ENCODE results near the gene NDC80. TPM values are rescaled to one million over a fixed set of nuclear protein-coding genes. Genes with fewer than 3 reads are reported as not detected.
"Not testable (repeated sequence)": the region's sequence is repeated elsewhere in the genome, so short reads cannot be mapped to it uniquely, and the experiment has no call there.

The NDC80 gene
- 10 to 100 TPM in 8 of 12 donors, 1 to 10 TPM in 3, not detected in 1; 6.5 to 23.0 (median 13.8) TPM for polyA plus RNA-seq (ENCODE audit: insufficient read length in 12 of 12)
- long read RNA-seq, donor 1, transcript NDC80-201 (17 exons, 2,172 nt) = major isoform, 5 of 5 reads
- long read RNA-seq, donor 1, partial matches to known transcripts = 0 of 5 reads
- long read RNA-seq, donor 1, other reads (novel, unspliced or antisense) = 0 of 5 reads
- long read RNA-seq, donor 2, partial matches to known transcripts = 0 of 3 reads
- long read RNA-seq, donor 2, other reads (novel, unspliced or antisense) = 0 of 3 reads
- long read RNA-seq, donor 3 = 0 reads
- long read RNA-seq, donor 4 = 0 reads
- long read RNA-seq, donor 5, partial matches to known transcripts = 0 of 1 reads
- long read RNA-seq, donor 5, other reads (novel, unspliced or antisense) = 0 of 1 reads
- long read RNA-seq, donor 6, partial matches to known transcripts = 0 of 1 reads
- long read RNA-seq, donor 6, other reads (novel, unspliced or antisense) = 0 of 1 reads
- long read RNA-seq, donor 7, partial matches to known transcripts = 0 of 2 reads
- long read RNA-seq, donor 7, other reads (novel, unspliced or antisense) = 0 of 2 reads
- long read RNA-seq, donor 8, partial matches to known transcripts = 0 of 3 reads
- long read RNA-seq, donor 8, other reads (novel, unspliced or antisense) = 0 of 3 reads
- long read RNA-seq, donor 9, partial matches to known transcripts = 0 of 2 reads
- long read RNA-seq, donor 9, other reads (novel, unspliced or antisense) = 0 of 2 reads
- long read RNA-seq, donor 10, partial matches to known transcripts = 0 of 1 reads
- long read RNA-seq, donor 10, other reads (novel, unspliced or antisense) = 0 of 1 reads
- long read RNA-seq, donor 11, partial matches to known transcripts = 0 of 2 reads
- long read RNA-seq, donor 11, other reads (novel, unspliced or antisense) = 0 of 2 reads

GRCh38 chr18:2571200-2572170, at the start of gene NDC80, which contains the start of gene METTL4:
Gene NDC80, plus strand, starts transcription at chr18:2571557. Its CDS starts 1,429 bp downstream, at chr18:2572986.
Gene METTL4, minus strand, starts transcription at chr18:2571505. Its CDS starts 4,289 bp downstream, at chr18:2567216.
- peak; percentile 95 for DNase-seq

DNA sequence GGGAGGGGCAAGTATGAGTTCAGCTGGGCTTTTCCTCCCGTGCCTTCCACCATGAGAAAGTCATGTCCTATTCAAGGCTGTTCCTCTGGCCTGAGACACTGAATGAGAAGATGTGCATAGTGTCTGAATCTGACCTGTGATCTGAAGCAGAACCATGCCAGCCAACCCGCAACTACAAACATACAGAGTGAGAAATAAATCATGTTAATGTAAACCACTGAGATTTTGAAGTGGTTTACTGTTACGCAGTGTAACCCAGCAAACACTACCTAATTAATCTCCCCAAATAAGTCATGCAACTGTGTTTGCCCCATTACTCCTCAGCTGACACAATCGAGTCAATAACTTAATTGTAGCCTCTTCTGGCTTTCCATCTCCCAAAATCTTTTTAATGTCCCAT, 49.2 kb upstream of the NDC80 start:
- no peak for DNase-seq

DNA sequence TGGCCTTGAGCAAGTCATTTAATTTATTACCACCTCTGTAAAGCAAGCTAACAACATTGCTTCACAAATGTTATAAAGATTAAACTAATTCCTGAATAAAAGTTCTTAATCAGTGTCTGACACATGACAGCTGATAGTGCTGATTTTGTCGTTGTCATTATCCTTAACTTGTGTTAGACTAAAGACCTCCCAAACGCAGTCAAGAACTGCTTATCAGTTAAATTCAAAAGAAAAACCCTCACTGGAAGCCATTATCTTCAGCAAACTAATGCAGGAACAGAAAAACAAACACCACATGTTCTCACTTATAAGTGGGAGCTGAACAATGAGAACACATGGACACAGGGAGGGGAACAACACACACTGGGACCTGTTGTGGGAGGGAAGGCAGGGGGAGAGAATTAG, 46.6 kb upstream of the NDC80 start:
- not testable (repeated sequence) for DNase-seq

DNA sequence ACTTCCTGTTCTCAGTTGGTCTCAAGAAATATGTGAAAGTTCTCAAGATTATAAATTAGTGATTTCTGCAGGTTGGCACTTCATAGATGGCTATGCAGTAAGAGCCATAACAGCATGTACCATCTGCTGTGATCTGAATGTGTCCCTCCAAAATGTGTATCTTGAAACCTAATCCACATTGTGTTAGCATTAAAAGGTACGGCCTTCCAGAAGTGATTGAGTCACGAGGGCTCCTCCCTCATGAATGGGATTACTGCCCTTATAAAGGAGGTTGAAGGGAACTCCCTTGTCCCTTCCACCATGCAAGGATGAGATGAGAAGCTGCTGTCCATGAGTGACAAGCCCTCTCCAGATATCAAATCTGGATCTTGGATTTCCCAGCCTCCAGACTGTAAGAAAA, 45.0 kb upstream of the NDC80 start:
- DNase-seq = no peak

GRCh38 chr18:2529154-2529553, 42.2 kb upstream of the NDC80 start:
- no peak for DNase-seq

DNA sequence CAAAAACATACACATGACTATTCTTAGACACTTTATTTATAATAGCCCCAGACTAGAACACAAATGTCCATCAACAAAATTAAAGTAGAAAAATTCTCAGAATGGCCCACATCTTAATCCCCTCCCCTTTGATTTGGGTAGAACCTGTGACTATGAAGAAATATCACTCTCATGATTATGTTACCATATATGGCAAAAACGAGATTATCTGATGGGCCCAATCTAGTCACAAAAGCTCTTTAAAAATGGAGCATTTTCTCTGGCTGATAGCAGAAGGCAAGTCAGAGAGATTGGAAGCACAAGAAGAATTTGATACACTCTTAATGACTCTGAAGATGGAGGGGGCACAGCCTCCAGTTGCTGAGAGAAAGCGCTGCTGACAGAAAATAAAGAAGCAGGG, 39.6 kb upstream of the NDC80 start:
- DNase-seq = no peak

DNA sequence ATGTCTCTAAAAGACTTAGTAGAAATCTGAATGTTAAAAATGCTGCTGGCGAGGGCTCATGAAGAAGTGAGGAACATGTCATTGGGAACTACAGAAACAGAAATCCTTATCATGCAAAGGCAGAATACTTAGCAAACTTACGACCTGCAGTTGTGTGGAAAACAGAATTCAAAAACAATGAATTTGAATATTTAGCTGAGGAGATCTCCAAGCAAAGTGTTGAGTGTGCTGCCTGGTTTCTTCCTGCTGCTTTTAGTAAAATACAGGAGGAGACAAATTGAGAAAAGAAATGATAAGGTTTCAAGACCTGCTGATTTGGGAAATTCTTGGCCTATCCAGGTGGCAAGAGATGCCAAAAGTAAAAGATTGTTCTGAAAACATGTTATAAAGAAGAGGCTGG, 38.6 kb upstream of the NDC80 start:
- no peak for DNase-seq

DNA sequence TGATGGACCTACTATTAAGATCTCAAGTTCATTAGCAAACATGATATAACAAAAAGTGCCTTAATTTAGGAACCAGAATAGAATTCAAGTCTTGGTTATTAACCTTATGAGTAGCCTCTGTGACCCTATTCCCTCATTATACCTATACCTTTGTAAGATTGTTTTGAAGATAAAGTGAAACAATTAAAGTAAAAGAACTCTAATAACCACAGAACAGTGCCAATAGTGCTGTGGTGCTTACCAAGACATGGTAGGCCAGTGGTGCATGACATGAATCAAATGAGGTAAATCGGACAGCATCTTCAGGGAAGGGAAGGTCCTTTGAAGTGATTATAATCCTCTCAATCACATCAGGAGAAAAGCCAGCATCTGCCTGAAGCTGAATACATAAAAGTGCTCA, 36.5 kb upstream of the NDC80 start:
- no peak for DNase-seq

- DNase-seq = no peak
Observed at GRCh38 chr18:2535419-2535910, 35.9 kb upstream of the NDC80 start.

GRCh38 chr18:2536063-2536462, 35.3 kb upstream of the NDC80 start:
- no peak for DNase-seq

GRCh38 chr18:2536493-2536892, 34.9 kb upstream of the NDC80 start:
- DNase-seq = peak; percentile 51

GRCh38 chr18:2537296-2537695, 34.1 kb upstream of the NDC80 start:
- DNase-seq = no peak

GRCh38 chr18:2538236-2538635, 33.1 kb upstream of the NDC80 start:
- no peak for DNase-seq

DNA sequence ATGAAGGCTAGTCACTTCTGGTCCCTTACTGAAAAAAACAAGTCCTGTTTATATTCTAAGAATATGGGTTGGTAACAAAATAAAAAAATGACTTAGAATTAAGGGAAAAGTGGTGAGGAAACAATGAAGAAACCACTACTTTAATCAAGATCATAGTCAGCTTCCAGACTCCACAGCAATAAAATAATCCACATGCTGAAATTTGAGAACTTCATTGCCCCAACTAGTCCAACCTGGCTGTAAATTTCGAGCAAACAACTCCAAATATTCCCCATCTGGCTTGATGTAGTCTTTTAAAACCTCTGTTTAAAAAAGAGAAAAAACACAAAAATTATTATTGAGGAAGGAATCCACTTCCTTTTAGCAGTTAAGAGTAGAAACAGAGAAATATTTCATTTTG, 32.5 kb upstream of the NDC80 start:
- no peak for DNase-seq

DNA sequence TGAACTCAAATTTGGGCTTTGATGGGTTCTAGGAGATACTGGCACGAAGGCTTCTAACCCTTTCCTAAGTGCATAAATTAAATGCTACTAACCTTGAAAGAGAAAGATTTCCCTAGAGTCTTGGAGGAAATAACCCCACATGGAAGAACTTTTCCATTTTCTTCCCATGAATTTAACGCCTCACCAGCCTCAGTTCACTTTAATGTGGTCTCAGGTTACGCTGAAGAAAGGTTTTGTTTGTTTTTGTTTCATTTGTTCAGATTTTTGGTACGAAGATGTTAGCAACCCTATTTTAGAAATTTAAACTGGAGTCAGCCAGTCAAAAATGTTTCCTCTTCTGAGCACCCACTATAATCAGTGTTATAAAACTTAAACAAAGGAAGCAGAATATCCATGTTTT, 30.8 kb upstream of the NDC80 start:
- no peak for DNase-seq

DNA sequence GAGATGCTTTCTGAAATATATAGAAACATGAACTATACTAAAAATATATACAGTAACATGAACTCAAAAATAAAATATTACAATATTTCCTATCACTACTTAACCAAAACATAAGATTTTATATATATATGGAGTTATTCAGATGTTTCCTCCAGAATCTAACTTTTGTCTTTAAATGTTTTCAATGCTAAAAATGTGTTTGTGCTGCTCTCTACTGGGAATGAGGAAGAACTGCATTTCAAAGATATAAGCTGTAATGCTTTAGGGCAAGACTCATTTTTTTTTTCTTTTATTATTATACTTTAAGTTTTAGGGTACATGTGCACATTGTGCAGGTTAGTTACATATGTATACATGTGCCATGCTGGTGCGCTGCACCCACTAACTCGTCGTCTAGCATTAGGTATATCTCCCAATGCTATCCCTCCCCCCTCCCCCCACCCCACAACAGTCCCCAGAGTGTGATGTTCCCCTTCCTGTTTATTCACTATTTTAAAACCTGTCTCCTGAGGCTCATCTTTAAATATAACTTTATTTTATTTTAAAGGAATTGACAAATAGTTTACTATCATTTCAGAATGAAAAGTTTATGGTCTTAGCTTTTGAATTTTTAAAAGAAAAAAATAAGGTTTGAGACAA, 29.3 kb upstream of the NDC80 start:
- peak; percentile 45 for DNase-seq

- no peak for DNase-seq
Observed at GRCh38 chr18:2545155-2545554, 26.2 kb upstream of the NDC80 start.

GRCh38 chr18:2547477-2548087, 23.8 kb upstream of the NDC80 start:
- peak; percentile 59 for DNase-seq

DNA sequence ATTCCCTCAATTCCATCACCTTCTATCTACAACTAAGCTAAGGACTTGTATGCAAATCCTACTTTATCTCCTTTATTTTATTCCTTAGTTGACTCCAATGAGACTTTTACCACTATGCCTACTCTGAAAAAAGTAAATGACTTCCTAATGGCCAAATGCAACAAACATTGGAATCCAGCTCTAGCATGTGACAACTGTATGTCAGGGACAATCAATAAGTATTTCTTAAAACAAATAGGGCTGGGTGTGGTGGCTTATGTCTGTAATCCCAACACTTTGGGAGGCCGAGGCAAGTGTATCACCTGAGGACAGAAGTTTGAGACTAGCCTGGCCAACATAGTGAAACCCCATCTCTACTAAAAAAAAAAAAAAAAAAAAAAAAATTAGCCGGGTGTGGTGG, 21.9 kb upstream of the NDC80 start:
- DNase-seq = no peak

DNA sequence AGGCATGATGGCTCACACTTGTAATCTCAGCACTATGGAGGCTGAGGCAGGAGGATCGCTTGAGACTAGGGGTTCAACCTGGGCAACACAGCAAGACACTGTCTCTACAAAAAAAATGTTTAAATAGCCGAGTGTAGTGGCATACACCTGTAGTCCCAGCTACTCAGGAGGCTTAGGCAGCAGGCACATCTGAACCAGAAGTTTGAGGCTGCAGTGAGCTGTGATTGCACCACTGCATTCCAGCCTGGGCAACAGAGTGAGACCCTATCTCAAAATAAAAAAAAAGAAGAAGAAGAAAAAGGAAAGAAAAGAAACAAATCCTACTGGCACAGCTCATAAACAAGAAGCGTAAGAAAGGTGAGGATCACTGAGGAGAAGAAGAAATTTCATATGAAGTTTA, 19.9 kb upstream of the NDC80 start:
- DNase-seq = no peak
